Suprapubic skin (tissue), 4 donors: ENCODE data around the gene CLMN. TPM values are rescaled to one million over a fixed set of nuclear protein-coding genes. Genes with fewer than 3 reads are reported as not detected.

Experiments used
- DNase-seq, 2 donors: peaks; one replicate each; pipeline ENCODE4 v3.0.0-alpha.2; 2019; ENCODE audit warnings: low spot score in 2 of 2
- H3K27ac ChIP-seq: fragments of 200-600 bp; sonication (generic); one replicate; pipeline ENCODE4 v1.5.1; 2019
- H3K27me3 ChIP-seq: fragments of 200-600 bp; sonication (generic); one replicate; pipeline ENCODE4 v1.5.1; 2019
- H3K36me3 ChIP-seq: fragments of 200-600 bp; sonication (generic); one replicate; pipeline ENCODE4 v1.5.1; 2019
- H3K4me1 ChIP-seq: fragments of 200-600 bp; sonication (generic); one replicate; pipeline ENCODE4 v1.5.1; 2019
- H3K4me3 ChIP-seq: fragments of 200-600 bp; sonication (generic); one replicate; pipeline ENCODE4 v1.5.1; 2019; ENCODE audit warnings: mild to moderate bottlenecking
- H3K9me3 ChIP-seq: fragments of 200-600 bp; sonication (generic); one replicate; pipeline ENCODE4 v1.5.1; 2019
- CTCF ChIP-seq, 2 donors: fragments of 200-600 bp in 1 of 2; fragments of 450-650 bp in 1 of 2; sonication (generic) in 1 of 2; IDR thresholded peaks; one replicate each; pipeline ENCODE4 v1.5.1; 2016 to 2019; ENCODE audit warnings: antibody characterized with exemption in 2 of 2, mild to moderate bottlenecking in 1 of 2, moderate library complexity in 1 of 2
- EP300 ChIP-seq: sonication (generic); formaldehyde crosslinking; IDR thresholded peaks from one replicate; pipeline ENCODE4 v1.6.1; 2017; ENCODE audit warnings: antibody characterized with exemption
- POLR2A ChIP-seq, 2 donors: fragments of 450-650 bp; IDR thresholded peaks; one replicate each; pipeline ENCODE4 v1.6.1; 2017; ENCODE audit warnings: antibody characterized with exemption in 2 of 2, mild to moderate bottlenecking in 2 of 2, moderate library complexity in 2 of 2
- POLR2AphosphoS5 ChIP-seq, 3 donors: sonication (generic); formaldehyde crosslinking; IDR thresholded peaks; one replicate each; pipeline ENCODE4 v1.6.1; 2017; ENCODE audit warnings: antibody characterized with exemption in 3 of 3
- WGBS: methylation state at CpG from one replicate; pipeline ENCODE4 v1.1.5; 2018; 5-methylcytosine and 5-hydroxymethylcytosine counted together
- total RNA-seq, 4 donors: library from RNA; depleted of rRNA; stranded (reverse); fragments of >200 nt; gene quantifications; one replicate each; pipeline ENCODE4 v1.1.0, GENCODE V29; 2016

Gene CLMN
- total RNA-seq, 4 donors from 2014 or later = 5.0 to 25.7 (median 7.0) TPM

- no peak for DNase-seq
- Histone ChIP-seq H3K27me3 (no peaks in the 10 kb centered on the region), H3K36me3 (no peaks in the 10 kb centered on the region), H3K9me3 (no peaks in the 10 kb centered on the region), H3K4me1 (no peaks in the 10 kb centered on the region), H3K4me3 (no peak overlapping the region), H3K27ac (no peak overlapping the region)
- WGBS = 96% methylated on average over 6 of the region's 6 CpGs
- TF ChIP-seq EP300 = no peak
- no peak for TF ChIP-seq CTCF (IDR thresholded peaks at IDR 0.05)
- TF ChIP-seq POLR2AphosphoS5 (IDR thresholded peaks at IDR 0.05) = no peak
- TF ChIP-seq POLR2A (IDR thresholded peaks at IDR 0.05) = no peak
These were observed 44.8 kb downstream of the CLMN start for GRCh38 chr14:95274874-95275273.

DNA sequence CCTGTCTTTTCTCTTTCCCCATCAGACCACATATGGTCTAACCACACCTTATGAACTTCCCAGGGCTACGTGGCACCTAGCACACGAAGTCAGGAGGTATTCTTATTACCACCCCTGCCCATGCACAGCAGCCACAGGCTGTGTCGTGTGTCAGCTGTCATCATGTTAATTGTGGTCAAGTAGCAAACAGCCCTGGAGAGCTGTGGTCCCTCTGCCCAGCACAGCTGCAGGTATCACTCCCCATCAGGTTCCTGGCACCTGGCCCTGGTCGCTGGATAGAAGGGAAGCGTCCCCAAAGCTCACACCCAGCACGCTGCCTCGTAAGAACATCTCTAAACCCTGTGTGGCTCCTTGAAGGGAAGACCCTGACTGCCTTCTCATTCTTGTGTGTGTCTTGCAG lies 45.4 kb downstream of the CLMN start:
- H3K9me3 ChIP-seq = no peaks in the 10 kb centered on the region
- no peaks in the 10 kb centered on the region for H3K4me1 ChIP-seq
- WGBS = 93% methylated on average over 6 of the region's 7 CpGs
- H3K4me3 ChIP-seq = no peak overlapping the region
- no peaks in the 10 kb centered on the region for H3K27me3 ChIP-seq
- H3K36me3 ChIP-seq = no peaks in the 10 kb centered on the region
- H3K27ac ChIP-seq = no peak overlapping the region
- peak in 1 of 2 donors; percentile 41 for DNase-seq
- TF ChIP-seq EP300 (no peak), POLR2AphosphoS5 (IDR thresholded peaks at IDR 0.05) (no peak), CTCF (IDR thresholded peaks at IDR 0.05) (no peak), POLR2A (IDR thresholded peaks at IDR 0.05) (no peak)

DNA sequence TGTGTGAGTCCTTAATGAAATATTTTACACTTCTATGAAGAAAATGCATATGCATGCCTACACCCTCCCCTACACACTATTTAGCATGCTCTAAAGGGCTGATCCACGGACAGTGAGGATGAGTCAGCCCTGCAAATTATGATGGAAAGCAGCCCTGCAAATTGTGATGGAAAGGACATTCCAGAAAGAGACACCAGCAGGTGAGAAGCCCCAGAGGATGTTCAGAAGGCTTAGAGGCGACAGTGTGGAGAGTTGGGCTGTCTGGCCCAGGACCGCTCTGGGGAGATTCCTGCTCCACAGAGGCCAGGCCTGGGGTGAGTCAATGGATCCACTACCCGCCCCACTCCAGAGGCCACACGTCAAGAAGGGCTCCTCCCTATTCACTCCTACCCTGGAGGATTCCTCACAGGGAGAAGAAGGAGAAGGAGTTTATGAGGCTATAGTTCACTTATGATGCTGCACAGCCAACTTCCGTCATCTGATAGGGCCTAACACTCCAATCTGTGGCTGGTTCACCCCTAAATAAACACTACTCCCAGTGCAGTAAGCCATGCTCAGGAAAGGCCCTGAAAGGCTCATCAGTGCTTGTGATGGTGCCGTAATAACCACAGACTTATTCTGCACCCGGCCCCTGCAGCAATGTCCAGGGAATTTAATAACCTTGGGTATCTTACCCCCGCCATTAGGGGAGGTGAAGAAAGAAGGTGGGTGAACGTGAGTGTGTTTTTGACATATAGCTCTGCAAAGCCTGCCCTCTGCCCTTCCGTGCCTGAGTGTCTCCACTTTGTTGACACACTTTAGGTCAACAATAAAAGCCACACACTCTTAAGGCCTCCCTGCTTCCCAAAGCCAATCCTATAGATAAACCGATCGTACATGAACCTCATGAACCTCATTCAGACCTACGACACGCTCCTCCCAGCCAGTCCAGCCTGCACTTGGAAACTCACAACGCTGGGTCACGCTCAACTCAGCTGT lies 46.4 kb downstream of the CLMN start:
- no peaks in the 10 kb centered on the region for H3K9me3 ChIP-seq
- no peaks in the 10 kb centered on the region for H3K4me1 ChIP-seq
- WGBS = 84% methylated on average over 17 of the region's 17 CpGs
- H3K36me3 ChIP-seq = no peaks in the 10 kb centered on the region
- H3K27me3 ChIP-seq = no peaks in the 10 kb centered on the region
- TF ChIP-seq POLR2A (IDR thresholded peaks at IDR 0.05) (no peak), CTCF (IDR thresholded peaks at IDR 0.05) (no peak), POLR2AphosphoS5 (IDR thresholded peaks at IDR 0.05) (no peak), EP300 (no peak)
- H3K27ac ChIP-seq = no peak overlapping the region
- H3K4me3 ChIP-seq = no peak overlapping the region
- peak in 1 of 2 donors; percentile 37 for DNase-seq

- Histone ChIP-seq H3K27ac (no peak overlapping the region), H3K4me3 (no peak overlapping the region)
These were observed 47.7 kb downstream of the CLMN start for GRCh38 chr14:95272057-95272456.

More at GRCh38 chr14:95272057-95272456, 47.7 kb downstream of the CLMN start:
- Histone ChIP-seq H3K27me3 (no peaks in the 10 kb centered on the region), H3K36me3 (no peaks in the 10 kb centered on the region), H3K4me1 (no peaks in the 10 kb centered on the region), H3K9me3 (no peaks in the 10 kb centered on the region)
- DNase-seq = peak in 1 of 2 donors; percentile 35
- WGBS = 82% methylated on average over 5 of the region's 5 CpGs
- no peak for TF ChIP-seq POLR2AphosphoS5 (IDR thresholded peaks at IDR 0.05)
- no peak for TF ChIP-seq CTCF (IDR thresholded peaks at IDR 0.05)
- TF ChIP-seq EP300 = no peak
- TF ChIP-seq POLR2A (IDR thresholded peaks at IDR 0.05) = no peak
